Effector CD8-positive, alpha-beta T cell (primary cell): Measurements from ENCODE around the gene HS1BP3.

ENCODE experiments used
- DNase-seq: peaks from one replicate; lab custom pipeline; 2025; lab: John Stamatoyannopoulos, UW

HS1BP3 gene

GRCh38 chr2:20617081-20617575 is 33.8 kb downstream of the HS1BP3 start:
- no peak for DNase-seq

DNA sequence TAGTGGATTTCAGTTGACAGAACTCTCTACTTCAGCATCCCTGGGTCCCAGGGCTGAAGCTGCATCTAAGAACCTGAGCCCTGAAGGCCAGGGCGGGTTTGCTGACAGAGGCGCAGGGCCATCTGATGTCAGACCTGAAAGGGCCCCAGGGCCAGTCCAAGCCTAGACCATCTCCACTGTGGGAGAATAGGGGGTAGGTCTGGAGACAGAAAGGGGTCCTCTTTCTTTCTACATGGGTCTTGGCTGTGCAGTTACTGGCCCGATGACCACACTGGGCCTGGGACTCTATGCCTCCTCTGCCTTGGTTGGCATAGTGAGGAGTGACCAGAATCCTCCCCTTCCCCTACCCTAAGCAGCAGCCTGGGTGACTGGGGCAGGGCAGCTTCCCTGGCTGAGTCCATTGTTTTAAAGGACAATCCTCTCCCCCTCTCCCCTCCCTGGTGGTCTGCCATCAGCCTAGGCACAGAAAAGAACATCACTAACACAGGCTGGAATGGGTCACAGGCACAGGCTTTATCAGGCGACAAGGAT is 34.5 kb downstream of the HS1BP3 start:
- DNase-seq = no peak

DNA sequence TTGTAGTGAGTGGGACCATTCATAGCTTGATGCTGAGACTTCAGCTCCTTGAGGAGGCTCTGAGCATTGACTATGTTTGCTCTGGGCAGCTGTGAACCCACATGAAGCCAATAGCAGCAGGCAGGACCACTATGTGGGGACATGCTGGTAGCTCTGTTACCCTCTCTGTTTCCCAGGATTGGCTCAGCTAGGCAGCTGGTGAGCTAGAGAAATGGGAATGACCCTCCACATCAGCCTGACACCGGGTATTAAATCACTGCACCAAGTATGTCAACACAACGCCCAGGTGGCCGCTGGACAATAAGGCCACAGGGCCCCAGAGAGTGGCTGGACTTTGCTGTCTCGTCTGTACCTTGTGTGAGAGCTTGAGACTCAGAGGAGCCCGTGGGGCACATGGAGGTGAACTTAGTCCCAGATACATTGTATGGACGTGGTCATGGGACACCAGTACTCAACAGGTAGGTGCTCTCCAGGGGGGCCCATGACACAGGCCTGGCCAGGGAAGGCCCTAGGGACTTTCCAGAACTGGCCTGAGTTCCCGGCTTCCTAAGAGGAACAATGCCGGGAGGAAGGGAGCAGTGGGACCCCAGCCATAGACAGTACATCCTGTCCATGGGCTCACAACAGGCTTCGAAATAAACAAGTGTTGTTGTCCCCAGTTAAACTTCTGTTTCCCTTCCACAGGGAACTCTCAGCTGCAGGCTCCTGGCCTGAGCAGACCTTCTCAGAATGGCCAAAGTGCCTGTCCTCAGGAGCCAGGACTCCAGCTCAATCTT is 35.2 kb downstream of the HS1BP3 start:
- DNase-seq = no peak

DNA sequence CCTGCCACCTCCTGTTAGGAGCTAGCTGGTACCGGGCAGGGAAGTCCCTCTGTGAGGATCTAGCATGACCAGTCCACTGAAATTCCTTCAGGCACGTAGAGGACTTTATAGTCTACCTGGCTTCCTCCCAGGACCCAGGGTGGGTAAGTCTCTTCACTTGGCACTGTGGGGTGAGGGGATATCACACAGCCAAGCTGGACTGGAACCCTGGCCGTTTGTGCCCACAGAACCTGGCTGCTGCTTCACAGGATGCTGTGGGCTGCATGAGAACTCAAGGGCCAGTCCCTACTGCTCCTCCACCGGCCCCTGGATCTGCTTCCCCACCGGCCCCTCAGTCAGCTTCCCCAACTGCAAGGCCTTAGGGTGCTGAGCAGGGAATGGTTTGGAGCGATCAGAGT is 35.8 kb downstream of the HS1BP3 start:
- DNase-seq = no peak

DNA sequence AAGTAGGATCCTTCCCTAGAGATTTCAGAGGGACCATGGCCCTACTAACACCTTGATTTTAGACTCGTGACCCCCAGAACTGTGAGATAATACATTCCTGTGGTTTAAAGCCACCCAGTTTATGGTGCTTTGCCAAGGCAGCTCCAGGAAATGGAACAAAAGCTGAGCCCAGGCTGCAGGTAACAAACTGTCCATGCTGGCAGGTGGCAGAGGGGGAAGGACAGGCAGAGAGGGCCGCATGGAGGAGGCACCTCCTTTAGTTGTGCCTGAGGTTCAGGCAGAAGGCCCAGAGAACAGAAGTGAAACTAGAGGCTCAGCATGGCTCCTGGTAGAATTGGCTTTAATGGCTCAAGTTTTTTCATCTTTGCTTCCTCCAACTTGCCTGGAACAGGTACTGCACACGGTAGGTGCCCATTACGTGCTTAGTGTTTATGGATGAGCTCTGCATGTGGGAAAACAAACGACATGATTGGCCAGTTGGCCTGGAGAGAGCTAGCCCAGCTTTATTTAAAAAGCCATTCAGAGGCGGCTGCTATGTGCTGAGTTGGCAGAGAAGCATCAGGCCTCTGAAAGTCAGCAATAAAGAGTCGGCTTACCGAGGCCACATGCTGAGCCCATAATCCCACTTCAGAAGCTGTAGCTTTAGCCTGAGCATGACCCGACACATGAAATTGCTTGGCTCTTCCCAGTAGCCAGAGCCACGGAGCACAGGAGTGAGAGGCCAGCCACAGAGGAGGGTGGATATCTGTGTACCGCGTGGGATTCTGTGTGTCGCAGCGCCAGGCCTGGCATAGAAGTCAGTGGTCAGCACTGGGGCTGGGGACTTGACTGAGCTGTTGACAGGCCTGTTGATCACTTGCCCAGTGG is 36.5 kb downstream of the HS1BP3 start:
- no peak for DNase-seq

DNA sequence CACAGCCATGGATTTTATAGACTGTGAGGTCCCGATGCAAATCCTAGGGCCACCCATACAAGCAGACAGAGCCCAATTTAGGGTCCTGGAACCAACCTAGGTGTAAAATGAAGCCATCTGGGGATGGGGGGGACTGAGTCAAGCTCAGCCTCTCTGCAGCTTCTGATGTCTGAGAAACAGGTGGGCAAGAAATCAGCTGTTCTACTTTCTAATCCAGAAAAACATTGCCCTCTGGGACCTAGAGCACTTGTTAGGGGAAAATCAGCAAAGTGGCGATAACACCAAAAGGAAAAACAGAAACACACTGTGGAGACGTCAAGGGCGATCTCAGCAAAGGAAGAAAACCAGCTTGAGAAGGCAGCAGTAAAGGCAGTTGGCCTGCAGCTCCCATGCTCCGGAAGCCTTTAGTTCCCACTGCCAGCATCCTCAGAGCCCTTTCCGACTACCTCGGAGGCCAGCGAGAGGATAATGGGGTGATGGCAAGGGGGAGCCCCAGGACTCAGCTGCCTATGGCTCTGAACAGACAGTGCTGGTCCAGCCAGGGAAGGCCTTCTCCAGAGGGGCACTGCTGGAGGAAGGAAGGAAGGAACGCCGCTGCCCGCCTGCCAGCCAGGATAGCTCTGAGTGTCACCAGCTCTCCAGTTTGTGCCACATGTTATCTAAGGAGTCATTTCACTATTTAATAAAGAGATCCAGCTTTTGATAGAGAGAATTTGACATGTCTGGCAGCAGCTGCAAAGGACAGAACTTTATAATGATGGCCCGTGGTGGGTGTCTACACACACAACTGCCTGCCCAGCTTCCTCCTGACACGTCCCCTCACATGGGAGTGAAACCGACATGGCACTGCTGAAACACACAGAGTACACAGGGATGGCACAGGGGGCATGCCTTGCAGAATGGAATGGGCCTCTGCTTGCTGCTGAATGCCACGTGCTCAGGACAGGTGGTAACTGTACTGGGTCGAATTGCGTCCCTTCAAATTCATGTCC is 37.7 kb downstream of the HS1BP3 start:
- no peak for DNase-seq

DNA sequence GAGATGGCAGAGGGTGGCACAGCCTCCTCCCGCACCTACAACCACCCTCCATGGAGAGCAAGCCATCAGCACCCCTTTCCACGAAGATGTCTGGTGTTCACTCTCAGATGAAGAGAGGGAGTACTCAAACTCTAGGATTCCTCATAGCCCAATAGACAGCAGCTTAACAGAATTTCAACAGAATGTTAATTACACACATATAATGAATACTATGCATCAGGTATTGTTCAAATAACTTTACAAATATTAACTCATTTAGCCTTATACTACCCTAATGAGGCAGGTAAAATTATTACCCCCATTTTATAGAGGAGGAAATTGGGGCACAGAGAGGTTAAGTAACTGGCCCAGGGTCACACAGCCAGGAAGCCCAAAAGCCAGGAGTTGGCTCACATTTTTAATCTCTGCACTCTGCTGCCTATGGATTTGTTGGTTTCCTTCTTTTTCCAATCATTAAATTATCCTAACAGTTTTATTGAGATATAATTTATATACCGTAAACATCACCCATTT is 39.0 kb downstream of the HS1BP3 start:
- no peak for DNase-seq

- no peak for DNase-seq
Observed at GRCh38 chr2:20611077-20611843, 39.6 kb downstream of the HS1BP3 start.

GRCh38 chr2:20609995-20610357 is 40.9 kb downstream of the HS1BP3 start:
- no peak for DNase-seq

- DNase-seq = no peak
Observed at GRCh38 chr2:20609349-20609994, 41.4 kb downstream of the HS1BP3 start.

GRCh38 chr2:20608666-20609348 is 42.1 kb downstream of the HS1BP3 start:
- DNase-seq = no peak

- no peak for DNase-seq
Observed at GRCh38 chr2:20607446-20607845, 43.5 kb downstream of the HS1BP3 start.

GRCh38 chr2:20606198-20606597 is 44.7 kb downstream of the HS1BP3 start:
- no peak for DNase-seq

DNA sequence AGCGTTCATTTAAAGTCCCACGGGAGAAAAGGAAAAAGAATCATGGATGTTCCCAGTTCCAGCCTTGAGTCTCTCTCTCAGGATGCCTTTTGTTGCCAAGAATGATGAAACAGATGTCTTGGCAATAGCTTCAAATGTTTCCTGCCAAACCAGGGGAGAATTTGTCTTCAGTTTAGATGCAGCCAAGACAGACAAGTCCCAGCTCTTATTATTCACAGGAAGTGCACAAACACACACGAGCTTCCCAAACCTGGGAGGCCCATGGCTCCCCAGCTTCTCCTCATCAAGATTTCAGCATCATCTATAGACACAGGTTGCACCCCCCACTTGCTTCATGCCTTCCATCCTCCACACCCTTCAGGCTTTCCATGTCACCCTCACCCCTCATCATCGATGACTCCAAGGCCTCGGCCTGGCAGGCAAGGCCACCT is 45.9 kb downstream of the HS1BP3 start:
- no peak for DNase-seq

GRCh38 chr2:20604401-20604911 is 46.4 kb downstream of the HS1BP3 start:
- DNase-seq = no peak

GRCh38 chr2:20603791-20604190 is 47.1 kb downstream of the HS1BP3 start:
- no peak for DNase-seq

- no peak for DNase-seq
Observed at GRCh38 chr2:20602803-20603202, 48.1 kb downstream of the HS1BP3 start.

GRCh38 chr2:20600756-20601325 is 50.1 kb downstream of the HS1BP3 start:
- no peak for DNase-seq
